ENCODE results near the gene BTRC.
"Not testable (repeated sequence)": the region's sequence is repeated elsewhere in the genome, so short reads cannot be mapped to it uniquely, and the experiment has no call there.

The BTRC gene

DNA sequence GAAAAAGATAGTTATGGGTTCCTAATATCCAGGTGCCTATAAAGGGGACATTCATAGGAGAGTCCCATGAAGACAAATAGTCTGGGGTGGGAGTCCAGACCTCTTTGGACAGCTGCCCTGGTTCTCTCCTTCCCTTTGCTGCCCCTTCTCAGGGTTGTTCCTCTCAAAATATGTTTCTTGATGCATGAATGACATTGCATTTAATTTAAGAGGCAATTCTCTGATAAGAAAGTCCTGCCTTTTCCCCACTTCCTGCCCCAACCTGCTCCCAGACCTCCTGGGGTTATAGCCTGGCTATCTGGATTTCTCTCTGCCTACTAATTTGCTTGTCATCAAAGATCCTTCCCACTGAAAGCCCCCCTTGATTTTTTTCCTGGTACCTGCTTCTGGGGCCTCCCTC lies 12.5 kb upstream of the BTRC start:
- no peak for DNase-seq

DNA sequence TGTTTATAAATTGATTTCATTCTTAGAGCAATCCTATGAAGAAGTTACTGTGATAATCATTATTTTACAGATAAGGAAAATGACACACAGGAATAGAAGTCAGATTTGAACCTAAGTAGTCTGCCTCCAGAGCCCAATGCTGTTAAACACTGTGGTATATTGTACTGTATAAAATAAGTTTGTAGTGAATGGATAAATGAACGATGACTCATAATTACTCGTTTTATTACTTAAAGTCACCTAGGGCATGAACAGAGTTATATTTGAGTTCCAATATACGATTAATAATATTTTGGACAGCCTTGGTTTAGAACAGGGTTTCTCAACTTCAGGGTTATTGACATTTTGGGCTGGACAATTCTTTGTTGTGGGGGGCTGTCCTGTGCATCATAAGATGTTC lies 7.8 kb upstream of the BTRC start:
- no peak for DNase-seq

DNA sequence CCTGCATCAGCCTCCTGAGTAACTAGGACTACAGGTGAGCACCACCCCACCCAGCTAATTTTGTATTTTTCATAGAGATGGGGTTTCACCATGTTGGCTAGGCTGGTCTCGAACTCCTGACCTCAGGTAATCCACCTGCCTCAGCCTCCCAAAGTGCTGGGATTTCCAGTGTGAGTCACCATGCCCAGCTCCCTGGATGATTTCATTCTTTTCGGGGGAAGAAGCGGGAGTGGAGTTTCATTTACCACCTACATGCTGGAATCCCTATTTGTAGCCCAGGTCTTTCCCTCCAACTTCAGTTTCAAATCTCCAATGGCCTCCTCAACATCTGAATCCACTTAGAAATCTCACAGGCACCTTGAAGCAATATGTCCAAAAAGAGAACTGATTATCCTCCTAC lies 2.9 kb upstream of the BTRC start:
- no peak for DNase-seq

DNA sequence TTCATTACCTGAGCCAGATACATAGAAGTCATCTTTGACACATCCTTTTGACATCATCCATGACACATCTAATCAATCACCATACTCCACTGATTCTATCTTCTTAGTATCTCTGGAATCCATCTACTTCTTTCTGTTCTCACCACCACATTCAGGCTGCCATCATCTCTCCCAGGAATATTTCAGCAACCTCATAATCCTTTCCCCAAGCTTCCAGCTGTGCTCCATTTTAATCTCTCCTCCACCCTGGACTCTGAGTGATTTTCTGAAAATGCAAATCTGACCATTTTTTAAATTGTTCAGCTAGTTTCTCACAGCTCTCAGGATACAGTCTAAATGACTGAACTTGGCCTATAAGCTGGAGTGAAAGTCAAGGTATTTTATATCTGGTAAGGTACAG lies 2.5 kb upstream of the BTRC start:
- DNase-seq, result no peak

DNA sequence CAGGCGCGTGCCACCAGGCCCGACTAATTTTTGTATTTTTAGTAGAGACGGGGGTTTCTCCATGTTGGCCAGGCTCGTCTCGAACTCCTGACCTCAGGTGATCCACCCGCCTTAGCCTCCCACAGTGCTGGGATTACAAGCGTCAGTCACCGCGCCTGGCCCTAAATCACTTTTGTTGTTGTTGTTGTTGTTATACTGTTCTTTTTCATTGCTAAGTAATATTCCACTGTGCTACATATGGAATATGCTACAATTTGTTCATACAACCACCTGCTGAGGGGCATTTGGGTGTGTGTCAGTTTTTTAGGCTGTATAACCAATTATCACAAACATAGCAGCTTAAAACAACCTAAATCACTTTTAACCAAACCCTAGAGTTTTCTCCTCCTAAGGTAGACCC lies 1.1 kb upstream of the BTRC start:
- DNase-seq, result not testable (repeated sequence)

DNA sequence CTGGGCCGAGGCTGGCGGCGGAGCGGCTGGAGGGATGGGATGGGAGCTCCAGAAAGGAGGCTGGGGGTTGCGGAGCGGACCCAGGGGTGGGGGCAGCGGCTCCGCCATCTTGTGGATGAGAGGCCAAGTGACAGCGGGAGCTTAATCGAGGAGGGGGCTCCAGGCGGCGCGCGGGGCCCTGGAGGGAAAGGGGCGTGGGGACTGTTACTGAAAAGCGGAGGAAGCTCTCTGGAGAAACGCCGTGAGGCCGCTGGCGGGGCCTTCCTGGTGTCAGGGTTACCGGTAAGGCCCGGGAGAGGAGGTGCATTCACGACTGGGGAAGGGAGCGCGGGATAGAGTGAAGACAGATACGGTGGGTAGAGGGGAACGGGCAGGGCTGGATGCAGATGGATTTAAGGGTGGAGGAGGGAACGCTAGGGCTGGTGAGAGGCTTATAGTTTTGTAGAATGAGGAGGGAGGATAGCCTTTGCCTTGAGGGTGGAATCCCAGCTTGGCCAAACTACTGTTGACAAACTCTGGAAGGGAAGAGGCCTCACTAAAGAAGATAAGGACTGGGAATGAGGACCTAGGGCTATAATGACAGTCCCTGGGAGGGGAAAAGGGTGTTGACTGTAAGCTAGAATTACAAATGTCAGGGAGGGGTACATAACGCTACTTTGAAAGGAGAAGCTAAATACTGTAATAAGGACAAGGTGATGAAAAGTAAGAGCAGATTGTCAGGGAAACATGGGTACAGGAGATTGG lies 535 bp downstream of the BTRC start:
- peak in 32 of 56 donors; percentile 46 to 81 (median 70) for DNase-seq

DNA sequence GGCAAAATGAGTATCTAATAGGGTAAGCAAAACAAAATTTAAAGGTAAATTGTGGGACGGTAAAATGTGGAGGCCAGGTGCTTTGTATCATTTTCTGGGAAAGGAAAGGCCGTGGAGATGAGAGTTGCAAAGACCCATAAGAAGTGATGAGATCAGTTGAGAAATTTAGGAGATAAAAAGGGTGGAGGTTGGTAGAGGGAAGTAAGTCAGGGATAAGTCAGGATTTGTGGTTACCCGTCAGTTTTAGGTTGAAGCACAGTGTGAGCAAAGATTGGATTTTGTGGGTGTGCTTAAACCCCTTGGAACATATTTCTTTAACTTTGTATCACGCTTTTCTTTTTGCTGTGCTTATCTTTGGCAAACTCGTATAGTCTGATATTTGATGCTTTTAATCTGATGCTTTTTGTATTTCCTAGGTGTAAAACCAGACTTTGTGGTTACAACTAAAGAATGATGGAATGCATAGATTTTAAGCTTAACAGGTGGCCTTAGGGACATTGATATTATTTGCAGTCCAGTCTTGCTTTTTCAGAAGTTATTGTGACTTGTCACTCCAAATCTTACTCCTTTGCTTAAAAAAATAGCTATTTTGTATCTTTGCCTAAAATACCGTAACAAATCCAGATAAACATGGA lies 1.2 kb downstream of the BTRC start:
- no peak for DNase-seq

DNA sequence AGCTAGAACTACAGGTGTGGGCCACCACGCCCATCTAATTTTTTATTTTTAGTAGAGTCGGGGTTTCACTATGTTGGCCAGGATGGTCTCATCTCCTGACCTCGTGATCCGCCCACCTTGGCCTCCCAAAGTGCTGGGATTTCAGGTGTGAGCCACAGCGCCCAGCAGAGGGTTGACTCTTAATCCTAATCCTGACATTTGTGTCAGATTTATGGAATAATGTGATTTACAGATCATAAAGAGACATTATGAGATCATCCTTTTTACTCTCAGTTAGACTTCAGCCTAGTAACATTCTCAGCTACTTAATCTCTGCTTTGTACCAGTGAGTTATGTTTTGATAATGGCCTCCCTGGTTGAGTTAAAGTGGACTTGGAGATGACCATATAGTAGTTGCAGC lies 2.2 kb downstream of the BTRC start:
- no peak for DNase-seq

DNA sequence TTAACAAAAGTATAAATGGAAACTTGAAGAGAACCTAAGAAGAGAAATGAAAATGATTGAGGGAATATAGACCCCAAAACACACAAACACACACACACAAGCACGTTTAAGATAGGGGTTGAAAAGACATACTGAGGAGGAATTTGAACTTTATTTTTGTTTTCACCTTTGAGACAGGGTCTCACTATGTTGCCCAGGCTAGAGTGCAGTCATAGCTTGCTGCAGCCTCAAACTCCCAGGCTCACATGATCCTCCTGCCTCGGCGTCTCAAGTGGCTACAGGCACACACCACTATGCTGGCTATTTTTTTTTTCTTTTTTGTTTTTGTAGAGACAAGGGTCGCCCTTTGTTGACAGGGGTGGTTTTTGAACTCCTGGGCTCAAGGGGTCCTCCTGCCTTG lies 4.0 kb downstream of the BTRC start:
- DNase-seq, result no peak

DNA sequence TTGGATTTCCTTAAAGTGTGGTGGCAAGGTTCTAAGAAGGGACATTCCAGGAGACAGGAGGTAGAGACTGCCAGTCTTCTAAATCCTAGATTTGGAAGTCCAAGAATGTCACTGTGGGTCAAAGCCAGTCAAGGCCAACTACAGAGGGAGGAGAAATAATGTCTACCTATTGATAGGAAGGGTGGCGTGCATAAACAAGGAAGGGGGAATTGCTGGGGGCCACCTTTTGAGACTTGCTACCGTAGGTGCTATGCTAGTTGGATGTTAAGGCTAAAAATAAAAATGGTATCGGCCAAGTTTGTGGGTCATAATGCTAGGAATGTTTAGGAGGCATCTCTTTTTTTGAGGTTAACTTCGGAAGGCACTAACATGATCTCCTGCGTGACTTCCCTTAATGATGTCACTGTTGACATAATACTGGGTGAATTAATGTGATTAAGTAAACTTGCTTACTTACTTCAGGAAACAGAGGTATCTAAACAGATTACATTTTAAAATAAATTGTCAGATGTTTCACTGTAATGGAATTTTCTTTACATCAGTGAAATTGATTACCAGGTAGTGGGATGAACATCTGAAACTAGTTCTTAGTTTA lies 4.8 kb downstream of the BTRC start:
- DNase-seq, result no peak

DNA sequence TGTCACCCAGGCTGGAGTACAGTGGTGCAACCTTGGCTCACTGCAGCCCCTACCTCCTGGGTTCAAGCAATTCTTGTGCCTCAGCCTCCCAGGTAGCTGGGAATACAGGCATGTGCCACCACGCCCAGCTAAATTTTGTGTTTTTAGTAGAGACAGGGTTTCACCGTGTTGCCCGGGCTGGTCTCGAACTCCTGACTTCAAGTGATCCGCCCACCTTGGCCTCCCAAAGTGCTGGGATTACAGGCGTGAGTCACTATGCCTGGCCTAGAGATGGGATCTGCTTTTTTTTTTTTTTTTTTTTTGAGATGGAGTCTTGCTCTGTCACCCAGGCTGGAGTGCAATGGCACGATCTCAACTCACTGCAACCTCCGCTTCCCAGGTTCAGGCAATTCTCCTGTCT lies 6.1 kb downstream of the BTRC start:
- DNase-seq, result not testable (repeated sequence)

DNA sequence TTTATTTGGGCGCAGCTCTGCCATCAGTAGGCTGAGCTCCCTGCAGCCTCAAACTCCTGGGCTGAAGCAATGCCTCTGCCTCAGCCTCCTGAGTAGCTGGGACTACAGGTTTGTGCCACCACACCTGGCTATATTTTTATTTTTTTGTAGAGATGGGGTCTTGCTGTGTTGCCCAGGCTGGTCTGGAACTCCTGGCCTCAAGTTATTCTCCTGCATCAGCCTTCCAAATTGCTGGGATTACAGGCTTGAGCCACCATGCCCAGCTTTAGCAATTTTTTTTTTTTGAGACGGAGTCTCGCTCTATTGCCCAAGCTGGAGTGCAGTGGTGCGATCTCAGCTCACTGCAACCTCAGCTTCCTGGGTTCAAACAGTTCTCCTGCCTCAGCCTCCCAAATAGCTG lies 6.9 kb downstream of the BTRC start:
- DNase-seq, result not testable (repeated sequence)

DNA sequence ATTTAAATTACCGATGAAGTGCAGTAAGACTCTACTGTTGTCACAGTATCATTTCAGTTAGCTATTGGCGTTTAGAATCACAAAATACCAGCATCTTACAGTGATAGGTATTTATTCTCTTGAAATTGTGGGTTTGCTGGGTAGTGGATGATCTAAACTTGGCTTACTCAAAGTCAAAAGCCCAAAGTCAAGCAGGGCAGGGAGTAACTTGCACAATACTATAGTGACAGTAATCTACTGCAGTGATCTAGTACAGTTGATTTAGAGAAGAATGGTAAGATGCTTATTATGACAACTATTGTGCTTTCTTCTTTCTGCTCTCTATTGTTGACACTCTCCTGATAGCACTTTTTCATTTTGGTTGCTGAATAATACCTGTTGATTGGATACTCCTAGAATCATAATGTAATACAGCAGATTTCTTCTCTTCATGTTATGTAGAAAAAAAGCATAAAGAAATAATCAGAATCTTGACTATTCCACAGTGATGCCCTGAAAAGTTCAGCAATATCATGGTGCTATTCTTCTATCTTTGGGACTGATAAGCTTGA lies 10.0 kb downstream of the BTRC start:
- DNase-seq, result no peak

DNA sequence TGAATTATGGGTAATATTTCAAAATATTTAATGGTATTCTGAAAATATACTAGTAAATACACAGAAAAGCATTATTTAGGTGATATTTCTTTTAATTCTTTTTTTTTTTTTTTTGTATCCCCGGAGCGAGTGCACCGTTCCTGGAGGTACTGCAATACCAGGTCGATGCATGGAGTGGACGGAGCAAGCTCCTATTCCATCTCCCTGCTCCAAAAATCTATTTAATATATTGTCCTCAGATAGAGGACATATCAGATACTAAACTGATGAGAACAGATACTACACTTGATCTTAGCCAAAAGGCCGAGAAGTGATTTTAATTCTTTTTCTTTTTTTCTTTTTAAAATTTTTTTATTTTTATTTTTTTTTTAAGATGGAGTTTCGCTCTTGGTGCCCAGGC lies 10.8 kb downstream of the BTRC start:
- DNase-seq, result no peak

DNA sequence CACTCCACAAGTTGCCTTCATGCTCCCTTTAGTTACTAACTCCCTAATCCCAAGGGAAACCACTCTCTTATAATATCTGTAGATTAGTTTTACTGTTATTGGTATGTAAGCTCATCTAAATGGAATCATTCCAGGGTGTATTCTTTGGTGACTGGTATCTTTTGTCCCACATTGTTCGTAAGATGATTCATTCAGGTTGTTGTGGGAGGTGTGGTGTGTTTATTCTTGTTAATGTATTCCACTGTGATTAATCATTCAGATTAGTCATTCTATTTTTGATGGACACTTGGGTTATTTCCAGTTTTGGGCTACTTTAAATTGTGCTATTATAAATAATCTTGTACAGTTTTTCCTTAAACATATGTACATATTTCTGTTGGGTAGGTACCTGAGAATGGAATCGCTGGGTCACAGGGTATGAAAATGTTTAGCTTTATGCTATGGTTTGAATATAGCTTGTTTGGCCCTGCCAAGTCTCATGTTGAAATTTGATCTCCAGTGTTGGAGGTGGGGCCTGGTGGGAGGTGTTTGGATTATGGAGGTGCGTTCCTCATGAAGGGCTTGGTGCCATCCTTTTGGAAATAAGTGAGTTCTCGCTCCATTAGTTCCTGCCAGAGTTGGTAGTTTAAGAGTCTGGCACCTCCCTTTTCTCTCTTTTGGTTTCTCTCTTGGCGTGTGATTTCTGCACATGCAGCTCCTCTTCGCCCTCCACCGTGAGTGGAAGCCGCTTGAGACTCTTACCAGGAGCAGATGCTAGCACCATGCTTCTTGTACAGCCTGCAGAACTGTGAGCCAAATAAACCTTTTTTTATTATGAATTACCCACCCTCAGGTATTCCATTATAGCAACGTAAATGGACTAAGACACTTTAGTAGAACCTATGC lies 13.8 kb downstream of the BTRC start:
- DNase-seq, result no peak

DNA sequence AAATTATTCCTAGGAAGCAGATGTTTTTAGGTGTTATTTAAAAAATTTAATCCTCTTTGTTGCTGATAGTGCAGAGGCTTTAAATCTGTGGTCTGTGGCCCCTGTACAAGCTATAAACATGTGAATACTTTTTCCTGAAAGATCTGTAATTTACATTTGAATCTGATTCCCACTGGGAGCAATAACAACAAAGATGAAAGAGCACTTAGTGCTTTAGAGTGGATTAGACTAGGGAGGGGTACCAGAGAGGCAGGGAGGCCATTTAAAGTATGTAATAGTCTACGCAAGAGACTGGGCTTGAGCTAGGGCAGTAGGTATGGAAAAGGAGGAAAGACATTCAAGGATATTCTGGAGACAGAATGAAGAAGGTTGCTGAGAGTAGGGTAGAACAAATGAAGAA lies 19.1 kb downstream of the BTRC start:
- no peak for DNase-seq

DNA sequence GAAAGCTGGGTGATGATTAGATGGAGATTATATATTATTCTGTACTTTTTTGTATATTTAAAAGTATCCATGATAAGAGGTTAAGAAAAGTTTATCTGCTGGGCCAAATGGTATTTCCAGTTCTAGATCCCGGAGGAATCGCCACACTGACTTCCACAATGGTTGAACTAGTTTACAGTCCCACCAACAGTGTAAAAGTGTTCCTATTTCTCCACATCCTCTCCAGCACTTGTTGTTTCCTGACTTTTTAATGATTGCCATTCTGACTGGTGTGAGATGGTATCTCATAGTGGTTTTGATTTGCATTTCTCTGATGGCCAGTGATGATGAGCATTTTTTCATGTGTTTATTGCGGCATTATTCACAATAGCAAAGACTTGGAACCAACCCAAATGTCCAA lies 20.0 kb downstream of the BTRC start:
- DNase-seq, result not testable (repeated sequence)

DNA sequence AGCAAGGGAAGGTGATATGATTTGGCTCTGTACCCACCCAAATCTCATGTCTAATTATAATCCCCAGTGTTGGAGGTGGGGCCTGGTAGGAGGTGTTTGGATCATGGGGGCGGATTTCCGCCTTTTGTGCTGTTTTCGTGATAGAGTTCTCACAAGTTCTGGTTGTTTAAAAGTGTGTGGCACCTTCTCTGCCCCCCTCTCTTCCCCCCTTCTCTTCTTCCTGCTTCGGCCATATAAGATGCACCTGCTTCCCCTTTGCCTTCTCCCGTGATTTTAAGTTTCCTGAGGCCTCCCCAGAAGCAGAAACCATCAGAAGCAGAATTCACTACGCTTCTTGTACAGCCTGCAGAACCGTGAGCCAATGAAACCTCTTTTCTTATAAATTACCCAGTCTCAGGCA lies 21.1 kb downstream of the BTRC start:
- DNase-seq, result no peak

DNA sequence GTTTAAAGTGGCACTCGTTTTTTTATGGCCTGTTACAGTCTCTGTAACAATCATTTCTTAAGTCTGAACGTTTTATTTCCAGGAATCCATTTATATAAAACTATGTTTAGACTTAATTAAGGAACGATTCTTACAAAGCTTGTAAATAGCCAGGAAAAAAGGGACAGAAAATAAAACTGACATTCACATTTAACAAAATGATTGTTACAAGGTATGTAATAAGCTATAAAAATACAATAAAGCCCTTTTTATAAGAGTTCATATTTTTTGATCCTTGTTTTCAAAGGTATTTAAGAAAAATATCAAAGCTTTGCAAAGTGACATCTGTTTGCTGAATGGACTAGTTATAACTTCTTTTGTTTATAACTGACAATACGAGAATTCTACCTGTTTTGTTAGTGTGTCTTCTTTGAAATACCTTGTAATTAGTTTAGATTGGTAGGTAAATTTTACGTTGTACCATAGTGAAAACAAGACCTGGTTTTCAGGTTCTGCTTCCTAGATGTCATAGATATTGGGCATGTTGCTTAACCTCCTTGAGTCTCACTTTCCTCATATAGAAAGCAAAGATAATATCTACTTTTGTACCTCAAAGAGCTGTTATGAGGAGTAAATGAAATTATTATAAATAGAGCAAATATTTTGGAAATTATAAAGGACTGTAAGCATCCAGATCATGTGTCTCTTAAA lies 25.8 kb downstream of the BTRC start:
- no peak for DNase-seq

DNA sequence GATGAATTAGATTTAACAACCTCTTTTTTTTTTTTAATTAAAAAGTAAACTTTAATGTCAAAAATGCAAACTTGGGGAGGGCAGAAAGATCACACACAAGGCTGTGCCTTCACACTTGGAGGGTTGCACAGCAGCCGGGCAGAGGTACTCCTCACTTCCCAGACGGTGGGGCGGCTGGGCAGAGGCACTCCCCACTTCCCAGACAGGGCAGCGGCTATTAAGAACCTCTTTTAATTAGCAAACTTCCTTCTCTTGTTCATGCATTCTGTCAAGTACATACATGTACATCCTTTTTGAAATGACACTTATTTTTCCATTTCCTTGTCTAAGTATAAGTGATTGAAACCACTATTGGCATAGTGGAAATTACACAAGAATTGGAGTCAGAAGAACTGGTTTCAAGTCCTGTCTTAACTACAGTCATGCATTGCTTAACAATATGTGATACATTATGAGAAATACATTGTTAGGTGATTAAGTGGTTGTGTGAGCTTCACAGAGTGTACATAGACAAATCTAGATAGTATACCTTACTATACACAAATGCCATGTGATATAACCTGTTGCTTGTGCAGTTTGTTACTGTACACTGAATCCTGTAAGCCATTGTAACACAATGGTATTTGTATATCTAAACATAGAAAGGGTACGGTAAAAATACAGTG lies 26.5 kb downstream of the BTRC start:
- DNase-seq, result no peak

Data from nucleus accumbens (tissue), 56 donors.